MCF 10A (cell line): ENCODE data around the gene PPP1R16B. TPM values are rescaled to one million over a fixed set of nuclear protein-coding genes. Genes with fewer than 3 reads are reported as not detected.
"Not testable (repeated sequence)": the region's sequence is repeated elsewhere in the genome, so short reads cannot be mapped to it uniquely, and the experiment has no call there.

ENCODE experiments used
- BruUV-seq: library from RNA; stranded (reverse); fragments of 400-500 nt; replicated peaks from 2 replicates; lab custom pipeline; 2021; lab: Mats Ljungman, UMichigan
- CTCF ChIA-PET: fragments of 300-600 bp; sonication (Branson Sonifier 250); formaldehyde crosslinking; extraction: SDS; loops from one replicate; lab custom pipeline; 2021; ENCODE audit warnings: antibody characterized with exemption, inconsistent platforms; lab: Yijun Ruan, JAX
- POLR2A ChIA-PET: fragments of 300-600, 350-650 bp; sonication (Branson Sonifier 250); formaldehyde crosslinking; extraction: SDS; loops from one replicate; lab custom pipeline; 2020; ENCODE audit warnings: antibody characterized with exemption, inconsistent platforms; lab: Yijun Ruan, JAX
- DNase-seq: peaks from one replicate; pipeline ENCODE4 v3.0.0-alpha.2; 2018; ENCODE audit not compliant: unreplicated experiment
- H3K27ac Mint-ChIP-seq: one replicate; pipeline ENCODE4 v1.8.0; 2022; ENCODE audit warnings: mild to moderate bottlenecking, low read depth, mixed read lengths; ENCODE audit not compliant: unreplicated experiment
- H3K27me3 Mint-ChIP-seq: one replicate; pipeline ENCODE4 v1.8.0; 2022; ENCODE audit warnings: mixed read lengths; ENCODE audit not compliant: insufficient read depth, unreplicated experiment
- H3K36me3 Mint-ChIP-seq: one replicate; pipeline ENCODE4 v1.8.0; 2022; ENCODE audit warnings: mild to moderate bottlenecking, moderate library complexity, mixed read lengths; ENCODE audit not compliant: insufficient read depth, unreplicated experiment
- H3K4me1 Mint-ChIP-seq: one replicate; pipeline ENCODE4 v1.8.0; 2022; ENCODE audit warnings: mixed read lengths; ENCODE audit not compliant: insufficient read depth, unreplicated experiment
- H3K4me3 Mint-ChIP-seq: one replicate; pipeline ENCODE4 v1.8.0; 2022; ENCODE audit warnings: mild to moderate bottlenecking, moderate library complexity, mixed read lengths; ENCODE audit not compliant: unreplicated experiment
- H3K9me3 Mint-ChIP-seq: one replicate; pipeline ENCODE4 v1.8.0; 2022; ENCODE audit warnings: mixed read lengths; ENCODE audit not compliant: unreplicated experiment
- intact Hi-C: fragments of 100-400 bp; cut with micrococcal nuclease; formaldehyde crosslinking; loops from 2 replicates; pipeline ENCODE4 v1.14.1; 2022
- total RNA-seq: library from RNA; stranded (reverse); gene quantifications from 2 replicates; pipeline ENCODE4 v1.2.3, GENCODE V29; 2022
- TF ChIP-seq, protein P1 (sequence below): fragments of 200-600 bp; IDR thresholded peaks from one replicate; pipeline ENCODE4 v1.8.0; 2022; ENCODE audit warnings: antibody characterized with exemption, mild to moderate bottlenecking; ENCODE audit not compliant: unreplicated experiment

PPP1R16B gene
- total RNA-seq, 1 experiment from 2014 or later, result not detected

DNA sequence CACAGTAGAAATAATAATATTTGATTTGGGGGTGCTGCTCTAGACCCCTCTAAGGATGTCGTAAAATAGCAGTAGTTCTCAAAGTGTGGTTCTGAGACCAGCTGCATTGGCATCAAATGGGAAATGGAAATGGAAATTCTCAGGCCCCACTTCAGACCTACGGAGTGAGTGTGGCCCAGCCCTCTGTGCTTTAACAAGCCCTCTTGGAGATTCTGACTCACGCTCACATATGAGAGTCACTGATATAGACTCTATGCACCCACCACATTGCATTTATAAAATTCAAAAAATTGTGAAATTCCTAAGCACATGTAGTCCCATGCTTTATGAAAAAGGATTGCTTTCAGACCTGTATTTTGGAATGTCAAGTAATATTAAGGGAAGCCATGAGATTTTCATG, 14.2 kb upstream of the PPP1R16B start:
- no peak for DNase-seq
- peaks cover 6% of the 10 kb centered on the region for H3K4me1 Mint-ChIP-seq
- TF ChIP-seq, protein P1, sequence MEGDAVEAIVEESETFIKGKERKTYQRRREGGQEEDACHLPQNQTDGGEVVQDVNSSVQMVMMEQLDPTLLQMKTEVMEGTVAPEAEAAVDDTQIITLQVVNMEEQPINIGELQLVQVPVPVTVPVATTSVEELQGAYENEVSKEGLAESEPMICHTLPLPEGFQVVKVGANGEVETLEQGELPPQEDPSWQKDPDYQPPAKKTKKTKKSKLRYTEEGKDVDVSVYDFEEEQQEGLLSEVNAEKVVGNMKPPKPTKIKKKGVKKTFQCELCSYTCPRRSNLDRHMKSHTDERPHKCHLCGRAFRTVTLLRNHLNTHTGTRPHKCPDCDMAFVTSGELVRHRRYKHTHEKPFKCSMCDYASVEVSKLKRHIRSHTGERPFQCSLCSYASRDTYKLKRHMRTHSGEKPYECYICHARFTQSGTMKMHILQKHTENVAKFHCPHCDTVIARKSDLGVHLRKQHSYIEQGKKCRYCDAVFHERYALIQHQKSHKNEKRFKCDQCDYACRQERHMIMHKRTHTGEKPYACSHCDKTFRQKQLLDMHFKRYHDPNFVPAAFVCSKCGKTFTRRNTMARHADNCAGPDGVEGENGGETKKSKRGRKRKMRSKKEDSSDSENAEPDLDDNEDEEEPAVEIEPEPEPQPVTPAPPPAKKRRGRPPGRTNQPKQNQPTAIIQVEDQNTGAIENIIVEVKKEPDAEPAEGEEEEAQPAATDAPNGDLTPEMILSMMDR, result no peak
- H3K27me3 Mint-ChIP-seq, result no peaks in the 10 kb centered on the region
- intact Hi-C loops, result no loop called here
- CTCF ChIA-PET, result interaction anchor here (0.5 to 2.1 kb wide), 8 partner anchors 12 to 338 kb away, joined by 3 to 12 read pairs (median 4); no protein-coding TSS in a partner anchor
- no peak overlapping the region for H3K27ac Mint-ChIP-seq
- BruUV-seq, result no TSS peak
- H3K9me3 Mint-ChIP-seq, result no peaks in the 10 kb centered on the region
- peaks cover 7% of the 10 kb centered on the region for H3K36me3 Mint-ChIP-seq
- POLR2A ChIA-PET, result interaction anchor here (1.2 to 2.1 kb wide), 3 partner anchors 11 to 31 kb away, joined by 3 to 4 read pairs (median 3); no protein-coding TSS in a partner anchor
- H3K4me3 Mint-ChIP-seq, result no peak overlapping the region

DNA sequence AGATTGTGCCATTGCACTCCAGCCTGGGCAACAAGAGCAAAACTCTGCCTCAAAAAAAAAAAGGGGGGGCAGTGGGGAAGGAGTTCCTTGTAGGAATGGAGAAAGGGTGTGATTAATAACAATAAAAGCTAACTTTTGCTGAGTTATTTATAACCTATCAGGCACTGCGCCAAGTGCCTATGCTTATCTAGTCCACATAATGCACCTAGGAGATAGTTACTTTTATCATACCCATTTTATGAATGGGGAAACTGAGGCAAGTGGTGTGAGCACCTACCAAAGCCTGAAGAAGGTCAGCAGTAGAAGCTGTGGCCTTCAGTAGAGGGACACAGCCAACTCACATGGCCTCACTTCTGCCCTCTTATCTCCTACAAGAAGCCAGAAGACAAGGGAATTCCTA, 13.6 kb upstream of the PPP1R16B start:
- Mint-ChIP-seq H3K4me3 (no peak overlapping the region), H3K9me3 (no peaks in the 10 kb centered on the region), H3K27me3 (no peaks in the 10 kb centered on the region), H3K27ac (no peak overlapping the region), H3K36me3 (peaks cover 7% of the 10 kb centered on the region), H3K4me1 (peaks cover 6% of the 10 kb centered on the region)
- ChIA-PET CTCF (interaction anchor here (0.5 to 1.4 kb wide), 5 partner anchors 13 to 61 kb away, joined by 3 to 5 read pairs (median 3); no protein-coding TSS in a partner anchor), POLR2A (interaction anchor here (0.9 kb wide), 1 partner anchor 83 kb away, joined by 3 read pairs; no protein-coding TSS in a partner anchor)
- TF ChIP-seq, protein P1, result no peak
- intact Hi-C loops, result no loop called here
- no TSS peak for BruUV-seq
- DNase-seq, result no peak

DNA sequence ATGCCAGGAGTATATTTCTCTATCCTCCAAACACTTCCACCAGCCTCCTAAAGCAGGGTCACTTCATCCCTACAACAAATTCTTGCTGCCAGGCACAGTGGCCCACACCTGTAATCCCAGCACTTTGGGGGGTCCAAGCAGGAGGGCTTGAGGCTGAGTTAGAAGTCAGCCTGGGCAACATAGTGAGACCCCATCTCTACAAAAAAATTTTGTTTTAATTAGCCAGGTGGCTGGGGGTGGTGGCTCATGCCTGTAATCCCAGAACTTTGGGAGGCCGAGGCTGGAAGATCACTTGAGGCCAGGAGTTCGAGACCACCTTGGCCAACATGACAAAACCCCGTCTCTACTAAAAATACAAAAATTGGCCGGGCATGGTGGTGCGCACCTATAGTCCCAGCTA, 11.4 kb upstream of the PPP1R16B start:
- DNase-seq, intact Hi-C loops, H3K36me3 Mint-ChIP-seq, H3K27ac Mint-ChIP-seq, H3K27me3 Mint-ChIP-seq, BruUV-seq, H3K4me3 Mint-ChIP-seq, H3K9me3 Mint-ChIP-seq, H3K4me1 Mint-ChIP-seq: not testable (repeated sequence)
- ChIA-PET POLR2A (interaction anchor here (0.6 kb wide), 1 partner anchor 10 kb away, joined by 3 read pairs; no protein-coding TSS in a partner anchor), CTCF (interaction anchor here (0.7 kb wide), 1 partner anchor 68 kb away, joined by 3 read pairs; no protein-coding TSS in a partner anchor)

DNA sequence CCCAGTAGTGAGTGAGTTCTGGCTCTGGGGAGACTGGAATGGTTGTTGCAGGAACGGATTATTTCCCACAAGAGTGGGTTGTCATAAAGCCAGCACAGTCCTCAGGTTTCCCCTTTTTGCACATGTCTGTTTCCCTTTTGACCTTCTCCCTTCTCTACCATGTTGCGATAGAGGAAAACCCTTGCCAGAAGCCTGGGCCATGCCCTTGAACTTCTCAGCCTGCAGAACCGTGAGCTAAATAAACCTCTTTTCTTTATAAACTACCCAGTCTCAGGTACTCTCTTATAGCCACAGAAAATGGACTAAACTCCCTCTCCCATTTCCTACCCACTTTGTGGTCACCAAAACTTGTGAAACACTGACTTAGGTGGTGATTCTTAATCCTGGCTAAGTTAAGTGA, 7.2 kb upstream of the PPP1R16B start:
- Mint-ChIP-seq H3K4me3 (no peak overlapping the region), H3K4me1 (no peaks in the 10 kb centered on the region), H3K9me3 (no peaks in the 10 kb centered on the region), H3K27ac (no peak overlapping the region), H3K36me3 (no peaks in the 10 kb centered on the region), H3K27me3 (no peaks in the 10 kb centered on the region)
- TF ChIP-seq, protein P1, result no peak
- intact Hi-C loops, result no loop called here
- ChIA-PET CTCF (interaction anchor here (0.6 to 1.4 kb wide), 3 partner anchors 25 to 104 kb away, joined by 3 read pairs; no protein-coding TSS in a partner anchor), POLR2A (no interaction called here)
- no peak for DNase-seq
- no TSS peak for BruUV-seq
